ENCODE measurements around the gene ODR4. TPM values are rescaled to one million over a fixed set of nuclear protein-coding genes. Genes with fewer than 3 reads are reported as not detected.
A peak's percentile ranks its signal among the peaks of the same experiment; 100 is the strongest.
"Not testable (repeated sequence)": the region's sequence is repeated elsewhere in the genome, so short reads cannot be mapped to it uniquely, and the experiment has no call there.

Gene ODR4
- total RNA-seq, 1 donor, result 22.1 TPM

DNA sequence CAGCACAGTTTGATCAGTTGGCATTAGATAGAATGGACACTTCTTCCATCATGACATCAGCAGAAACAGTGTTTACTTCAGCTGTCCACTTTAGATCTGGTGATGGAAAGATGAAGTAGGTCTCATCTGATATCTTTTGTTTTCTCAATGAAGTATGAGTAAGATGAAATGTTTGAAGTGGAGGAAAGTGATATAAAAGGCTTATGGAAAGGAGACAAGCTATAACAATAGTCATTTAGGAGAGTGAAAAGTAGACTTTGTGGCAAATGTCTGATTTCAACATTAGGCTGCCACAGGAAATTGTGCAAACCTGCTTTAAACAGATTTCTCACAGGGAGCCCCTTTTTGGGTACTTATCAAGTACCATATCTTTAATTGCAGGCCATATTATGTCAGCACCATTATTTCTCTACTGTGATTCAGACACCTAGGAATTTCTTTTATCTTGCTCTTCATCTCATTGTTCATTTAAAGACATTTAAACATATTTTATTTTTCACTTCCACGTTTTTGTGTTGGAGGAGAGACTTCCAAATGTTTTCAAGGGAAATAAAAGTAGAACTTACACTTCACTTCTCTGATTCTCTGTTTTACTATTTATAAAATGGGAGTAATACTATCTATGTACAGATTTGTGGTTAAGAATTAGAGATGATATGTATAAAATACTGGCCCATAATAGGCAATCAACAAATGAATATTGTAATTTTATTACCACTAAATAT, 67.2 kb downstream of the ODR4 start:
- no peak for TF ChIP-seq CTCF (IDR thresholded peaks at IDR 0.05; ENCODE audit: insufficient read depth, low read length)
- peak; percentile 96 for DNase-seq (ENCODE audit: low read depth)
- H3K4me3 ChIP-seq (ENCODE audit: low read depth, low read length), result no peak overlapping the region

GRCh38 chr1:186443638-186444037, 68.0 kb downstream of the ODR4 start:
- no peak for DNase-seq (ENCODE audit: low read depth)
- no peak for TF ChIP-seq CTCF (IDR thresholded peaks at IDR 0.05; ENCODE audit: insufficient read depth, low read length)

DNA sequence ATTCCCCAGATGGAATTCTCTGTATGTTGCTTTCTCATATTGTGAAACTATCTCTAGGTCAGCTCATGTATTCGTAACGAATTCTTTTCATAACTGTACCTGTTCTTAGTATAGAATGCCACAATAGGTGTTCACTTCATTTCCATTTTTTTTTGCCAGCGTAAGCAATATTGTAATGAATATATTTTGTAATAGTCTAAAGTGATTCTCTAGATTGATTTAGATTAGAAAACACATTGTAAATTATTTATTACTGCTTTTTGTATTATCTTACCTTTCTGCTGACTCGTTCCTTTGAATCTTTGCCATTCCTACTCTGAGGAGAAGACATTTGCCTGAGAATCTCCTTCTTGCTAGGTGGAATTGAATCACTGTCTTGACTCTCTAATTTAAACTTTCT, 70.5 kb downstream of the ODR4 start:
- TF ChIP-seq CTCF (IDR thresholded peaks at IDR 0.05; ENCODE audit: insufficient read depth, low read length), result no peak
- DNase-seq (ENCODE audit: low read depth), result no peak
- no peak overlapping the region for H3K4me3 ChIP-seq (ENCODE audit: low read depth, low read length)

More at GRCh38 chr1:186443638-186444037, 68.0 kb downstream of the ODR4 start:
- H3K4me3 ChIP-seq (ENCODE audit: low read depth, low read length), result no peak overlapping the region

DNA sequence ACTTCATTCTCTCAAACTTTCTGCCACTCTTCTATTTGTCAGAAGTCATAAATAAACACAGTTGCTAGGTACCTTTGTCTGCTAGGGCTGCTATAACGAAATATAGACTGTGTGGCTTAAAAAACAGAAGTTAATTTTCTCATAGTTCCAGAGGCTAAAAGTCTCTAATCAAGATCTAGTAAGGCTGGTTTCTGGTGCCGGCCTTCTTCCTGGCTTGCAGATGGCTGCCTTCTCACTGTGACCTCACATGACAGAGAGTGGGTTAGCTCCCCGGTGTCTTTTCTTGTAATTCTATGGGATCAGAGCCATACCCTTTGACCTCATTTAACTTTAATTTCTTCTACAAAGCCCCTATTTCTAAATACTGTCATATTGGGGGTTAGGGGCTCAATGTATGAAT, 79.3 kb downstream of the ODR4 start:
- no peak for TF ChIP-seq CTCF (IDR thresholded peaks at IDR 0.05; ENCODE audit: insufficient read depth, low read length)
- H3K4me3 ChIP-seq (ENCODE audit: low read depth, low read length), result no peak overlapping the region
- no peak for DNase-seq (ENCODE audit: low read depth)

DNA sequence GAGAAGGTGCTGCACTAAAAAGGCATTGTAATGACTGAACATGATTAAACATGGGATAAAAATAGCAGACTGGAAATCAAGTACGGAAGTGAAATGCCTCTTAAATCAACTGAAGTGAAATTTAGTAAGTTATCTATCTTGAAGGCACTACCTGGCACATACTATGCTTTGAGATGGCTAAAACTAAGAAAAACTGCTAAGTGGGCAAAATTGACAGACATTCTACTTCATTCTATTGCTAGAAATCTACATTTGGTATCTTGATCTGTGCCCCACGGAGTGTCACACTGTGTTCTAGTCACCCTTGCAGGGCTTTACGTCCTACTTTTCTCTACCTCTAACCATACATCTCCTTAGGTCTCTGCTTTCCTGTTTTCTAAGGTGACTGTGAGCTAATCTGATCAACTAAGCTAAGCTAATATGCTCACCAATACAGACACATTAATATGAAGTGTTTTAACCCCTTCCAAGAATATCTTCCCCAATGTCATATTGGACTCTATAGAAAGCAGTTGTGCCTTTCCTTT, 81.2 kb downstream of the ODR4 start:
- DNase-seq (ENCODE audit: low read depth), result no peak
- no peak for TF ChIP-seq CTCF (IDR thresholded peaks at IDR 0.05; ENCODE audit: insufficient read depth, low read length)
- H3K4me3 ChIP-seq (ENCODE audit: low read depth, low read length), result no peak overlapping the region

- DNase-seq (ENCODE audit: low read depth); H3K4me3 ChIP-seq (ENCODE audit: low read depth, low read length): not testable (repeated sequence)
Observed at GRCh38 chr1:186459161-186459560, 83.5 kb downstream of the ODR4 start.

- TF ChIP-seq CTCF (IDR thresholded peaks at IDR 0.05; ENCODE audit: insufficient read depth, low read length), result no peak
- DNase-seq (ENCODE audit: low read depth), result no peak
- H3K4me3 ChIP-seq (ENCODE audit: low read depth, low read length), result no peak within 1 kb of the TSS
Observed at GRCh38 chr1:186461014-186461413, 85.4 kb downstream of the ODR4 start, which contains the start of gene PDC. TSS of gene PDC (minus strand) at chr1:186461114. CDS start at chr1:186449459, 11,655 bp downstream.

Data from fibroblast of the aortic adventitia (primary cell).